ENCODE results near the gene RIPOR3.

Gene RIPOR3

DNA sequence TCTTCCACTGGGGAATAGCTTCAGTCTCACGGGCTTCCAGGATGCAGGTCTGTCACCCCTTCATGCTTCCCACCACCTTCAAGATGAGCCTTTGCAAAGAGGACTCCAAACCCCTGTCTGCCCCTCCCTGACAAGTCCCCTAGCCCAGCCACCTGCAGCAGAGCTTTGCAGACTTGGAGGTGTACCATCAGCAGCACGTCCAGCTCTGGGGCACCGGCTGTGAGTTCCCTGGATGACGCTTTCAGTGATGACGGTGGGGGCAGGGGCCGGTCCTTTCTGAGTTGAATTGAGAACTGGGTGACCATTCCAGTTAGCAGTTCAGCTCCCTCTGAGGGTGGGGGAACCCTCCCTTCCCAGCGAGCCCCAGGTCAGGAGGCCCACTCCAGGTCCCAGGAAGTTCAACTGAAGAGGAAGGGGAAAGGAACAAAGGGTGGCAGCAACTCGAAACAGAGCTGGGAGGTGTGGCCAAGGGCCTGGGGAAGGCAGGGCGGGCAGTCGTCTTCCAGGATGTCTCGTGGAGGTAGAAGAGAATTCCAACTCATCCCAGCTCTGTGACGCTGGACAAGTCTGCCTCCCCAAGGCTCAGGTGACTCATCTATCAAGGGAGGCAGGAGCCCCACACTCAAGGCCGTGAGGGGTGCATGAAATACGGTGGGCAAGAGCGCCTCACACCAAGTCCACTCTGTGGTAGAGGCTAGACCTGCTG lies 95.2 kb downstream of the RIPOR3 start:
- Histone ChIP-seq H3K79me2 (ENCODE audit: insufficient read depth, low read length) (no peaks in the 10 kb centered on the region), H3K27ac (ENCODE audit: low read depth, low read length) (no peak overlapping the region), H3K9me2 (replicated peaks; ENCODE audit: insufficient read depth, low read length) (no peaks in the 10 kb centered on the region), H3K4me3 (ENCODE audit: insufficient read depth, low read length, poor library complexity, severe bottlenecking) (no peak overlapping the region), H3K9me3 (ENCODE audit: insufficient read depth, low read length) (no peaks in the 10 kb centered on the region), H2AFZ (ENCODE audit: low read depth, low read length, severe bottlenecking) (no peak overlapping the region), H3K4me2 (ENCODE audit: low read depth, low read length, poor library complexity, severe bottlenecking) (no peak overlapping the region), H4K20me1 (ENCODE audit: low read depth, low read length) (no peaks in the 10 kb centered on the region), H3K36me3 (ENCODE audit: low read length) (no peaks in the 10 kb centered on the region), H3F3A (ENCODE audit: insufficient read depth) (no peaks in the 10 kb centered on the region), H3K9ac (ENCODE audit: low read length) (no peak overlapping the region), H3K27me3 (ENCODE audit: low read length) (no peaks in the 10 kb centered on the region)
- TF ChIP-seq EZH2phosphoT487 (conservative IDR thresholded peaks at IDR 0.05; ENCODE audit: low read length): no peak
- TF ChIP-seq, protein P1, sequence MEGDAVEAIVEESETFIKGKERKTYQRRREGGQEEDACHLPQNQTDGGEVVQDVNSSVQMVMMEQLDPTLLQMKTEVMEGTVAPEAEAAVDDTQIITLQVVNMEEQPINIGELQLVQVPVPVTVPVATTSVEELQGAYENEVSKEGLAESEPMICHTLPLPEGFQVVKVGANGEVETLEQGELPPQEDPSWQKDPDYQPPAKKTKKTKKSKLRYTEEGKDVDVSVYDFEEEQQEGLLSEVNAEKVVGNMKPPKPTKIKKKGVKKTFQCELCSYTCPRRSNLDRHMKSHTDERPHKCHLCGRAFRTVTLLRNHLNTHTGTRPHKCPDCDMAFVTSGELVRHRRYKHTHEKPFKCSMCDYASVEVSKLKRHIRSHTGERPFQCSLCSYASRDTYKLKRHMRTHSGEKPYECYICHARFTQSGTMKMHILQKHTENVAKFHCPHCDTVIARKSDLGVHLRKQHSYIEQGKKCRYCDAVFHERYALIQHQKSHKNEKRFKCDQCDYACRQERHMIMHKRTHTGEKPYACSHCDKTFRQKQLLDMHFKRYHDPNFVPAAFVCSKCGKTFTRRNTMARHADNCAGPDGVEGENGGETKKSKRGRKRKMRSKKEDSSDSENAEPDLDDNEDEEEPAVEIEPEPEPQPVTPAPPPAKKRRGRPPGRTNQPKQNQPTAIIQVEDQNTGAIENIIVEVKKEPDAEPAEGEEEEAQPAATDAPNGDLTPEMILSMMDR (IDR thresholded peaks at IDR 0.05; ENCODE audit: insufficient read depth, low read length, poor library complexity, severe bottlenecking): no peak

DNA sequence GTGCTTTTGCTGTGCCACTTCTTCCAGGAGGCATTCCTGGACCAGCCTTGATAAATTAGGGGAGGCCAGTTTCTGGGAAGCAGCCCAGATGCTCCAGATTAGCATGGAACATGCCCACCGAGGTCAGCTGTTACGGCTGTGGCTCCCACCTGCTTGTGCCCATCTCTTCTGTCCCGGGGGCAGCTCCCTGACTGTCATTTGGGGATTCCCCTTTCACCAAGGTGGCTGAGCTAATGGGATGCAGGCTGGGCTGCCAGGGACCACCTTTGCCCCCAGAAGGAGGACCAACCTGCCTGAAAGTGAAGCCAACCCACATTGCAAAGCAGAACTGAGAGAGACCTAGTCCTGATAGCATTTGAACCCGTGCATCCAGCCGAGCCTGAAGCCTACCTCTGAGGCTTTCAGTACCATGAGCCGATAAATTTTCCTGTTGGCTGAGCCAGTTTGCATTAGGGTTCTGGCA lies 95.9 kb downstream of the RIPOR3 start:
- H3K36me3 ChIP-seq (ENCODE audit: low read length): no peaks in the 10 kb centered on the region
- H2AFZ ChIP-seq (ENCODE audit: low read depth, low read length, severe bottlenecking): no peak overlapping the region
- H3K9me3 ChIP-seq (ENCODE audit: insufficient read depth, low read length): no peaks in the 10 kb centered on the region
- no peak for TF ChIP-seq EZH2phosphoT487 (conservative IDR thresholded peaks at IDR 0.05; ENCODE audit: low read length)
- TF ChIP-seq, protein P1 (IDR thresholded peaks at IDR 0.05; ENCODE audit: insufficient read depth, low read length, poor library complexity, severe bottlenecking): no peak
- no peak overlapping the region for H3K9ac ChIP-seq (ENCODE audit: low read length)
- H3K4me2 ChIP-seq (ENCODE audit: low read depth, low read length, poor library complexity, severe bottlenecking): no peak overlapping the region
- no peaks in the 10 kb centered on the region for H3F3A ChIP-seq (ENCODE audit: insufficient read depth)
- no peaks in the 10 kb centered on the region for H3K9me2 ChIP-seq (replicated peaks; ENCODE audit: insufficient read depth, low read length)
- no peaks in the 10 kb centered on the region for H3K27me3 ChIP-seq (ENCODE audit: low read length)
- H3K4me3 ChIP-seq (ENCODE audit: insufficient read depth, low read length, poor library complexity, severe bottlenecking): no peak overlapping the region
- no peaks in the 10 kb centered on the region for H3K79me2 ChIP-seq (ENCODE audit: insufficient read depth, low read length)
- no peaks in the 10 kb centered on the region for H4K20me1 ChIP-seq (ENCODE audit: low read depth, low read length)
- H3K27ac ChIP-seq (ENCODE audit: low read depth, low read length): no peak overlapping the region

DNA sequence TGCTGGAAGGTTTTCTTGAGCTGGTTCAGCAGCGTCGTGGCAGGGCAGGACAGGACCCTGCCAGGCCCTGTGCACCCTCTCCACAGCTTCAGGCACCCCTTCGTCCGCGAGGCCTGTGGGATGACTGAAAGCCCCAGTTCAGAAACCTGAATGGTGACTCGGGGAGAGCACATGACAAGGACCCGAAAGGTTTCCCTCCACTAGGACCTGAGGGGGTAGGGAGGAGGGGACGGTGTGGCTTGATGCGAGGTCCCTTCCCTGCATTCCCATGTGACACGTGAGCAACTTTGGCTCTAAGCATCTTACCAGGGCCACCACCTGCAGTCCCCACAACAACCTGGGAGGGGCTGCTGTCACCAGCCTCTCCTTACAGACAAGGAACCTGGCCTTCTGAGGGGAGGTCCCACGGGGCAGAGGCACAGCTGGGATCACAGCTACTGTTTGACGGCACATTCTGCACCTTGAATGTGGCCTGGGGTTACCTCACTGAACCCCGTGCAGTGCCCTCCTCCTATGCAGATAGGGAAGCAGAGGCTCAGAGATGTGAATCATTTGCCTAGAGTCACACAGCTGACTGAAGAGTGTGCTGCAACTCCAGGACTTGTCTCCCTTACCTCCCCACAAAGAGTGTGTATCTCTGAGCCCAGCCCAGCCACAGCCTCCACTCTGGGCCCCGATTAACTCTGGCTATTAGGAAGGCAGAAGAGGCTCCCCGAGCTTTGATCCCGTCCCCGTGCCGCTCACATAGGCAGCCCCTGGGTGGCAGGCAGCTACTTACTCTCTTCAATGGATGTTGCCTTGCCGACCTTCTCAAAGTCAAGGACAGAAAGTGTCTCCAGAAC lies 96.5 kb downstream of the RIPOR3 start:
- Histone ChIP-seq H4K20me1 (ENCODE audit: low read depth, low read length) (no peaks in the 10 kb centered on the region), H3K4me3 (ENCODE audit: insufficient read depth, low read length, poor library complexity, severe bottlenecking) (no peak overlapping the region), H2AFZ (ENCODE audit: low read depth, low read length, severe bottlenecking) (no peak overlapping the region), H3K36me3 (ENCODE audit: low read length) (no peaks in the 10 kb centered on the region), H3K27me3 (ENCODE audit: low read length) (no peaks in the 10 kb centered on the region), H3K9ac (ENCODE audit: low read length) (no peak overlapping the region), H3K4me2 (ENCODE audit: low read depth, low read length, poor library complexity, severe bottlenecking) (no peak overlapping the region), H3F3A (ENCODE audit: insufficient read depth) (no peaks in the 10 kb centered on the region), H3K79me2 (ENCODE audit: insufficient read depth, low read length) (no peaks in the 10 kb centered on the region), H3K9me2 (replicated peaks; ENCODE audit: insufficient read depth, low read length) (no peaks in the 10 kb centered on the region), H3K27ac (ENCODE audit: low read depth, low read length) (no peak overlapping the region), H3K9me3 (ENCODE audit: insufficient read depth, low read length) (no peaks in the 10 kb centered on the region)
- TF ChIP-seq EZH2phosphoT487 (conservative IDR thresholded peaks at IDR 0.05; ENCODE audit: low read length): no peak
- TF ChIP-seq, protein P1 (IDR thresholded peaks at IDR 0.05; ENCODE audit: insufficient read depth, low read length, poor library complexity, severe bottlenecking): no peak
